HG03060 (cell line): Measurements from ENCODE around the gene HEG1.

Experiments used
- ATAC-seq: cut with Tn5 transposase; IDR thresholded peaks from one replicate; pipeline ENCODE4 v1.9.1; 2021; ENCODE audit warnings: low read depth, moderate number of reproducible peaks; ENCODE audit not compliant: unreplicated experiment

The HEG1 gene

DNA sequence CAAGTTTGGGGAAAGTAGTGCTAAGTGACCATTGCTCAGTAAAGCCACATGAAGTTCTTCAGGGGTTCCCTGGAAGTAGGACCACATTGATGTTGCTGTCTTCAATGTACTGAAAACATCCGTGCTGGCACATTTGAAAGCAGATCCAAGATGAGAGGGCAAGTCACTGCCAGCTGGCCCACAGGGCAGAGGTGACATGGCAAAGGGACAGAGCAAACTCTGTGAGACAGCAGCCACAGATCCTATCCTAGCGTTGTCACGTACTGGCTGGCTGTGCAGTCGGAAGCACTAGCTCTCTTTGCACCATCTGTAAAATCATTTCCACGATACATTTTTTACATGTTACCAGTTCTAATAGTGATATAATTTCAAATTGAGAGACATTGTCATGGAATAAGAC lies 135.1 kb downstream of the HEG1 start:
- no peak for ATAC-seq

DNA sequence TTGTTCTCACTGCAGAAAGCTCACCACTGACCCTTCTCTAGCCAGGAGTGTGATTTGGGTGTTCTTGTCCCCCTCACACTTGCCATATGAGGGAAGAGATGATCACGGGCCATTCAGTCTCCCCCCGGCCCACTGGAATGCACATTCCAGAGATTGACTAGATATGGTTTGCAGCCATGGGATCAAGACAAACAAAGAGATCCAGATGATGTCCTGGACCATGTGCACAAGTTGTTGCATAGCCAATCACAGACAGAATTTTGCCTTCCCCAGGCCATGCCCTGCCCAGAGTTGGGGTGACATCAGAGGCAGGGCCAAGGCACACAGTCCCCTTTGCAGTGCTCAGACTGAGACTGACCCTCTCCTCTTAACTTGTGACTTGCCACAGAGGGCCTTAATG lies 136.0 kb downstream of the HEG1 start:
- no peak for ATAC-seq

- ATAC-seq, result no peak
These were observed 137.3 kb downstream of the HEG1 start for GRCh38 chr3:124918524-124918923.

DNA sequence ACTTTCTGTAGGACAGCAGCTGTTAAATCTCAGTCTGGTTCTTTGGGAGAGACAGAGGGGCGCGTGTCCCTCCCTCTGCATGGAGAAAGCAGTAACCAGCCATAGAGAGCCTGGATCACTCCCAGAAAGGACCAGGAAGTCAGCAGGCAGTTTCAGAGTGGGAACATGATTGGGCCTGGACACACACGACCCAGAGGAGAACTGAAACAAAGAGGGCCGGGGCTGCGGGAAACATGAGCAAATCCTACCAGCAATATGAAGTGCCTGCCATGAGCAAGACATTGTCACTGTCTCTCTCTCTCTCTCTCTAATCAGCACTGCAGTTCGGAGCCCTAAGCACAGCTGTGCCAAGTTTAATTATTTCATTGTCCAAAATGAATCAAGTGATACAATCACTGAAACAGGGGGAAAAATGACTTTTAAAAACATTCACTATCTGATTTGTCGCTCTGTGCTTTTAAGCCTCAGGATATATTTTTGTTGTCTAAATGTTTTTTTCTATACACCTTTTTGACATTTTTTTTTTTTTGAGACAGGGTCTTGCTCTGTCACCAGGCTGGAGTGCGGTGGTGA lies 138.9 kb downstream of the HEG1 start:
- ATAC-seq, result no peak
